HG03520 (cell line): ENCODE data around the gene LAMC3.

ENCODE experiments used
- ATAC-seq: cut with Tn5 transposase; IDR thresholded peaks from one replicate; pipeline ENCODE4 v1.9.1; 2021; ENCODE audit warnings: mild to moderate bottlenecking, moderate library complexity; ENCODE audit not compliant: unreplicated experiment

Gene LAMC3

DNA sequence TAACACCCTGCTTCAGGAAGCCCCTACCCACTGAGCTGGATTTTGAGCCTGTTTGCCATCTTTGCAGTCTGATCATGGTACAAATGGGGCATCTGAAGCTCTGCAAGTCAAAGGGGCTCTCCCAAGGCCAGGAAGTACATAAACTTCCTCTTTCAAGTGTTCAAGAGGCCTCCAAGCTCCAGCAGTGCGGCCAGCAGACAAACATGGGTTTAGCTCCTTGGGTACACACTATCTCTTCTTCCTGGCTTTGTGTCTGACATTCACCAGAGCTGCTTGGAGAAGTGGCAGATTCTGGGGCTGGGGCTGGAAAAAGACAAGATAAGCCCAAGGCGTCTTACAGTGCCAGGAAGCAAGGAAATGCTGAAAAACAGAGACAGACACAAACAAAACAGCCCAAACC lies 34.1 kb downstream of the LAMC3 start:
- ATAC-seq = no peak

DNA sequence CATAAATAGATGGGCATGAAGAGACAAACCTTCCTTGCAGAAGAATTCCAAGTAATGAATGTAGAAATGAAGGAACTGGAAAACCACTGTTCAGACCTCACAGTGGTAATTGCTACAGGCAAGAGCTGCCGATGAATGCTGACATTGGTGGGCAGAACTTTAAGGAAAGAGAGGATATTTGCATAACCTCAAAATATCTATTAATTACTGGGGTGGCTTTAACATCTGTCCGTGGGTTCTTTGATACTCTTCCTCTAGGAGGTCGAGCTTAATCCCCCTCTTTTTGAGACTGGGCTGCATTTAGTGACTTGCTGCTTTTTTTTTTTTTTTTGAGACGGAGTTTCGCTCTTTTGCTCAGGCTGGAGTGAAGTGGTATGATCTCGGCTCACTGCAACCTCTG lies 34.7 kb downstream of the LAMC3 start:
- no peak for ATAC-seq

DNA sequence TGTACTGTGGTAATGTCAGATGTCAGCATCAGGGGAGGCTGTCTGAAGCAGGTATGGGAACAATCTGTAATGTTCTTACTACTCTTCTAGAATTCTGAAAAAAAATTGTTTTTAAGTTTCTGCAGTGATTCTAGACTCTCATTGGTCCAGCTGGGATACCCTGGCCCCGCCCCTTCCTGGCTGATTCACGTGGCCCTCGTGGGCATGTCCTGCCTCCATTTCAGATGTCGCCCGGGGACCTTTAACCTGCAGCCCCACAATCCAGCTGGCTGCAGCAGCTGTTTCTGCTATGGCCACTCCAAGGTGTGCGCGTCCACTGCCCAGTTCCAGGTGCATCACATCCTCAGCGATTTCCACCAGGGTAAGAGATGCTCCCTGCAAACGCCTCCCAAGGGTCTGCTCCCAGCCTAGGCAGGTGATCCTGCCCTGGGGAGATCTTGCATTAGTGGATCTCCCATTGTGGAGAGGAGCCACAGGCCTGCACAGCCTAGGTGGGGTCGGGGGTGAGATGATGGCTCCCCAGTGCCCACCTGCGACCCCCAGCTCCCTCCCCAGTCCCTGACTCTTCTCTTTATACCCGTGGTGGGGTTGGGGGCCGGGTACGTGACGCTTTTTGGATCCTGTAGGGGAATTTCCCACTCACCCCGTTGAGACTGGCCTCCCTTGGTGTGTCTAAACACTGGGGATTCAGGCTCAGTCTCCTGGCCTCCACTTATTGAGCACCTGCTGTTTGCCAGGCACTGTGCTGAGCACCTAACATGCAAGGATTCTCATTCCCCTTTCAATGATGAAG lies 36.5 kb downstream of the LAMC3 start:
- ATAC-seq = no peak

DNA sequence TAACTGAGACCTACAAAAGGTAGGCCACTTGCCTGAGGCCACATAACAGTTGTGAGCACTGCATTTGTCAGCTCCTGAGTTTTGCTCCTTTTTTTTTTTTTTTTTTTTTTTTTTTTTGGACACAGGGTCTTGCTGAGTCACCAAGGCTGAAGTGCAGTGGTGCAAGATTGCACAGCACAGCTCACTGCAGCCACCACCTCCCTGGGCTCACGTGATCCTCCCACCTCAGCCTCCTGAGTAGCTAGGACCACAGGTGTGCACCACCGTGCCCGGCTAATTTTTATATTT lies 37.1 kb downstream of the LAMC3 start:
- ATAC-seq = no peak

DNA sequence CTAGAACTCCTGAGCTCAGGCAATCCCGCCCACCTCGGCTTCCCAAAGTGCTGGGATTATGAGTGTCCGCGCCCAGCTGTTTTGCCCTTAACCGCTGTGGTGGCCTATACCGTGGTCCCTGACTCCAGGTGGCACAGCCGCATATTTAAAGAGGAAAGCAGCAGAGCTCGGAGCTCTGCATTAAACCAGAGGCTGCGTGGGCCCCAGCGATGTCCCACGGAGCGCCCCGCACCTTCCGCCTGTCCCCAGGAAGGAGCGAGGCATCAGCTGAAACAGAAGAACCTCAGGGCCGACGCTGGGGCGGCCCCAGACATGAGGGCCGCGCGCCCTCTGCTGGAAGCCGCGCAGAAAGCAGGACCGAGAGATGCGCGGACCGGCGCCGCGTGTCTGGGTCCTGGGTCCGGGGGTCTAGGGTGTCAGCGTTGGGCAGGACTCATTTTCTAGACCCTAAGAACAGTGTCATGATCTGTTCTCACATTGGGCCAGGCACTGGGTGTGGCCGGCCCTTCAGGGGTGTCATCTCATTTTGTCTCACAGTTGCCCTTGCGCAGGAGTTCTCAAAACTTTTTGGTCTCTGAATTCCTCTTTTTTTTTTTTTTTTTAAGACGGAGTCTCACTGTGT lies 37.7 kb downstream of the LAMC3 start:
- ATAC-seq = no peak

DNA sequence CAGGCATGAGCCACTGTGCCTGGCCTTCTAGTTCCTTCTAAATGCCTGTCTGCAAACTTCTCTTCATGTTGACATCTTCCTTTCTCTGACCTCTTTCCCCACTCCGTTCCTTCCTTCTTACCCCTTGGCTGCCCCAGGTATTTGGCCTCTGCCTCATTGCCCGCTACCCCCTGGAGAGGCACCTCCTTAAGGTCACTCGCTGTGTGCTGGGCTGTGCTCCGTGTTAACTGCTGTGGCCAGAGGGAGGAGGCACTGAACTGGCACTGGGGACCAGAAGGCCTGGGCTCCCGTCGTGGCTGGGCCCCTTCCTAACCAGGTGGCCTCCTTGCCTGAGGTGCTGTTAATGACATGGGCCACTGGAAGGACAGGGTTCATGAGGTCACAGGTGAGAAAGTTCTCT lies 39.4 kb downstream of the LAMC3 start:
- no peak for ATAC-seq

DNA sequence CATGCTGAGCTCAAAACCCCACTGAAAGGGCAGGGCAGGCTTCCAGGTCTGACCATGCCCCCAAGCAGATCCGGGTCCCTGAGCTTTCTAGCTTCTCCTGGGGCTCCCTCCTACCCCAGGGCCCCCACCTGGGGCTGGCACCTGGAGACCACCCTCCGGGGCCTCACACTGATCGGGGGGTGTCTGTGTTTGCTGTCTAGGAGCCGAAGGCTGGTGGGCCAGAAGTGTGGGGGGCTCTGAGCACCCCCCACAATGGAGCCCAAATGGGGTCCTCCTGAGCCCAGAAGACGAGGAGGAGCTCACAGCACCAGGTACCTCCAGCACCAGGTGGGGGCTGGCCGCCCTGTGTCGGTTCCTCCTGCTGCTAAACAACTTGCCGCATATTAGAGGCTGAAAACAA lies 39.8 kb downstream of the LAMC3 start:
- ATAC-seq = no peak

DNA sequence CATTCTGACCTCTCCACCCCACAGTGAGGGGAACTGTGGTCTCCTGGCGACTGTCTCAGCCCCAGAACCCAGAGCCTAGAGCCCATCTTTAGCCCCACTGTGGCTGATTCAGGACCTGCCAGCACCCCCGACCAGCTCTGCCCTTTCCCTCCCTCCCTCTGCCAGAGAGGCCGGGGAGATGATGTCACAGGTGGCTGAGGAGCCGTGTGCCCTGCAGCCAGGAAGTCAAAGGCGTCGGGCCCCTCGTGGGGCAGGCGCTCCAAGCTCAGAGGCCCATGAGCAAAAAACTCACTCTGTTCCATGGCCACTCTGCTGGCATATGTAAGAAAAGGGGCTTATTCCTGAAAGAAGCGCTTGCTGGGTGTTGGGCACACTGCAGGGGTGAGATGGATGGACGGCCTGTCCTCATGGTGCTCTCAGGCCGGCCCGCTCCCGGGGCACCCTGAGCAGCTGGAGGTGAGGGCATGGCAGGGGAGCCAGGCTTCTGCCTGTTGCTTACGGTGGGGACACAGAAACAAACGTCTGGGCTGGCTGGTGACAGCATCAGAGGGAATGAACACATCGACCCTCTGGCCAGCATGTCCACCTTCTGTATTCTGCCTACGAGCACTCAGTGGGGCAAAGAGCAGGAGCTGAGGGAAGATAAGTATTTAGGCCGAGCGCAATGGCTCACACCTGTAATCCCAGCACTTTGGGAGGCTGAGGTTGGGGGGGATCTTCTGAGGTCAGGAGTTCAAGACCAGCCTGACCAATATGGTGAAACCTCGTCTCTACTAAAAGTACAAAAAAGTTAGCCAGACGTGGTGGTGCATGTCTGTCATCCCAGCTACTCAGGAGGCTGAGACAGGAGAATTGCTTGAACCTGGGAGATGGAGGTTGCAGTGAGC lies 41.1 kb downstream of the LAMC3 start:
- no peak for ATAC-seq

DNA sequence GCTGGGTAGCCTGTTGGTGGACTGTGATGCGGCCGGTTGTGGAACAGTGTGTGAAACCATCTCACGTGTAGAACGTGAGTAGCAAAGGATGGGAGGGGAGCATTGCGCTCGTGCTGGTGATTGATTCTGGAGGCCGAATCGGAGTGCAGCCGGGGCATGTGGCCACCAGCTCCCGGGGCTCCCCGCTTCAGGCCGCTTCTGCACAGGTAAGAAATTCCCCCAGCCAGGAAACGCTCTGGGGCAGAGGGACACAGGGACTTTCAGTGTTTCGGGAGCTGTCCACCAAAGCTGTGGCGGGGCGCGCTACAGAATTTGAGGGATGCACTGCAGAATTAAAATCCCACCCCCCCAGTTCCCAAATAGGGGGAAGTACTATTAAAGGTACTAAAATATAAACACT lies 41.9 kb downstream of the LAMC3 start:
- ATAC-seq = no peak

DNA sequence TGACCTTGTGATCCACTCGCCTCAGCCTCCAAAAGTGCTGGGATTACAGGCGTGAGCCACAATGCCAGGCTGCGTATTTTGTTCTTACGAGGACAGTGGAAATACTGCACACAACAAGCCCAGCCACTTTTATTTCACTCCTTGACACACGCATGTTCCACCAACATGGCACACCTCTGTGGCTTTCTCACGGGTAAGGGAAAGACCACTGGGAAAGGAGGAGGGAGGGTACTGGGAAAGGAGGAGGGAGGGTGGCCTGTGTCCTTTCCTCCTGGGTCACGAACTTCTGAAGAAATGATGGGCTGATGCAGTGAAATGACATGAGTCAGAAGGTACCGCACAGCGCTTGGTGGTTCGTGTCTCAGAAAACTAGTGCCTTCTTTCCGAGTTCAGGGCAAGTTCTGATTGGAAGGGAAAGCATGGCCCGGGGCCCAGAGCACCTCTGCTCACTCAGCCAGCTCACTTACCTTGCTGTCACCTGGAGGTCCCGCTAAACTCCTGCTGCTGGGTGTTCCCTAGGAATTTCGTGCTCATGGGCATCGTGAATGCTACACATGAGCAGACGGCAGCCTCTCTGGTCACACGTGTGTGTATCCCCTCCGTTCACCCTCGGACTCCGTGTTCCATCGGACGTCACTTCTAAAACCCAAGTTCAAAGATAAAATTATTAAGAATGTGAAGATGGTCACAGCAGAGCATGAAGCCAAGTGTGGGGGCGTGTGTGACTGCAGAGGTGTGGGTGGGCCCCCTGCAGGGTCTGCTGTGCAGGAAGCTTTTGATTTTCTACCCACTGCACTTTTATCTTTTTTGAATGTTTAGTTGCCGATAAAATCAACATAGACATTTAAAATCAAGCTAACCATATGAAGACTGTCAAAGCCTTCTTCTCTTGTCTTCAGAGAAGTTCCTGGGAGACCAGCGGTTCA lies 42.9 kb downstream of the LAMC3 start:
- no peak for ATAC-seq

DNA sequence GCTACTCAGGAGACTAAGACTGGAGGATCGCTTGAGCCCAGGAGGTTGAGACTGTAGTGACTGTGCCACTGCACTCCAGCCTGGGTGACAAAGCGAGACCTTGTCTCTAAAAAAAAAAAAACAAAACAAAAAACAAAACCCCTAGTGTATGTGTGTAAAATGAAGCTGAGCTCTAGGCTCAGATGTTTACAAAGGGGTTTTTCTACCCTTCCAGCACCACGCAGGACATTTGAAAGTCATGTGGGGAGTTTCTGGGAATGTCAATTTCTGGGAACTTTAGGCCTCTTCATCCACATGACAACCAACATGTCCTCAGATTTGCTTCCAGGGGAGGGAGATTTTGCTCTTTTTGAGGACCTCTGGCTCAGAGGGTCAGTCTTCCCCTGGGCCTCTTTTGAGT lies 44.9 kb downstream of the LAMC3 start:
- ATAC-seq = no peak

DNA sequence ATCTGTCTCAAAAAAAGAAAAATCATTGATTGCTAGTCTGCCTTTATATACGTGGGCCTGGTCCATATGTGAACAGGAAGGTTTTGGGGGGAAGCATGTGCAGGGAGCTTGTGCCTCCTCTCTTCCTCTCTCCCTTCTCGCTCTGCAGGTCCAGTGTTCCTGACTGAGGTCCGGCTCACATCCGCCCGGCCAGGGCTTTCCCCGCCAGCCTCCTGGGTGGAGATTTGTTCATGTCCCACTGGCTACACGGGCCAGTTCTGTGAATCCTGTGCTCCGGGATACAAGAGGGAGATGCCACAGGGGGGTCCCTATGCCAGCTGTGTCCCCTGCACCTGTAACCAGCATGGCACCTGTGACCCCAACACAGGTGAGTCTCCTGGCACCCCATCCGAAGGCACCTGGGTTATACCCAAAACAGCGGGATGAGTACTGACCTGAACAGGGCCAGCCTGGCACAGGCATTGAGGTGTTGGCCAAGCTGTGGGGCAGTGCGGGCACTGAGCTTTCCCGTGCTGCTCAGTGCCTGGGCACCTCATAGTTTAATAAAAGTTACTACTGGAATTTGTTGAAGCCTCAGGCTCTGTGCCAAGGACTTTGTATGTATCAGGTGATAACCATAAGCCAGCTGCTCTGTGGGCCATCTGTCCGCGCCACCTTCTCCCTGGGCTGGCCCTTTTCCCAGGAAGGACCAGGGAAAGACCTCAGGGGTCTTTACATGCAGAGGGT lies 48.0 kb downstream of the LAMC3 start:
- ATAC-seq = no peak

DNA sequence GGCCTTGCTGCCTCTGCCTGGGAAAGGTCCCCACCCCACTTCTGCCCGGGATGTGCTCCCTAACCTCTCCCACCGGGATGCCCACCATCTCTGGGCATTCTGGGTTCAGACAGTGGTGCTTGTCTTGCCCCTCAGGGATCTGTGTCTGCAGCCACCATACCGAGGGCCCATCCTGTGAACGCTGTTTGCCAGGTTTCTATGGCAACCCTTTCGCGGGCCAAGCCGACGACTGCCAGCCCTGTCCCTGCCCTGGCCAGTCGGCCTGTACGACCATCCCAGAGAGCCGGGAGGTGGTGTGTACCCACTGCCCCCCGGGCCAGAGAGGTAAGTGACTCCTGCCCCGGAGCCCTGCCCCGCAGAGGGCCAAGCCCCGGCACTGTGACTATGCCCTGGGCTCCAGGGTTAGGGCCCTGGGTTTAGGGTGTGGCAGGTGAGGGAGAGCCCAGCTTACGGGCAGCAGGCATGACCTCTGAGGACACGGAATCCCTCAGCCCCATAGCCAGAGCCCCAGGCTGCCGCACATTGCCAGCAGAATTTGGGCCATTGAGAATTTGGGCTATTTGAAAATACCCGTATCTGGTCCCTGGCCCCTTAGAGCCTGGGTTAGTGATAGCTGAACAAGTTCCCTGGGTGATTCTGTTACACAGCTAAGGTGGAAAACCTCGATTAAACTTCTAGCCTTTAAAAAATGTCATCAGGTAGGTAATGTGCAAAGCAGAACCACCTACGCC lies 52.1 kb downstream of the LAMC3 start:
- no peak for ATAC-seq

DNA sequence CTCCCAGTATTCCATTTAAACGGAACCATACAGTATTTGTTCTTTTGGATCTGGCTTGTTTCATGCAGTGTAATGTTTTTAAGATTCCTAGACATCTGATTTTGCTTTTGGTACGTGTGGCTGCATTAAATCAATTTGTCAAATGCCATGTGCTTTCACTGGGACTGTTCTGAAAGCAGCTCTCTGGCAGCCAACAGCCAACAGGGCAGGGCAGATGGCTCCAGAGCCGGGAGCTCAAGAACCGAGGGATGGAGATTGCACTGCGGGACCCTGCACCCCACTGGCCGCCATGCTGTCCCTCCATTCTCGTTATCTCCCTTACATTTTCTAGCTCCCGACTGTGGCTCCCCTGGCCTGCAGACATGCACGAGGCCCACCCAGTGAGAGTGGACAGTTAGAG lies 54.0 kb downstream of the LAMC3 start:
- ATAC-seq = no peak

DNA sequence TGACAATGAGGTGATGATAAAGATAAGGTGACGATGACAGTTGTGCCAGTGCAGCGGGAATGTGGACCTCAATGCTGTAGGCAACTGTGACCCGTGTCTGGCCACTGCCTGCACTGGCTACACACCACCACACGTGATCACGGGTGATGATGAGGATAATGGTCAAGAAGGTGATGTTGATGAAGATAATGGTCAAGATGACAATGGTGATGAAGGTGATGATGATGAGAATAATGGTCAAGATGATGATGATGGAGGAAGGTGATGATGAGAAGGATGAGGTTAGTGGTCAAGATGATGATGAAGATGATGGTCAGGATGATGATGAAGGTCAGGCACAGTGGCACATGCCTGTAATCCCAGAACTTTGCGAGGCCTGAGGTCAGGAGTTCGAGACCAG lies 56.6 kb downstream of the LAMC3 start:
- ATAC-seq = no peak

DNA sequence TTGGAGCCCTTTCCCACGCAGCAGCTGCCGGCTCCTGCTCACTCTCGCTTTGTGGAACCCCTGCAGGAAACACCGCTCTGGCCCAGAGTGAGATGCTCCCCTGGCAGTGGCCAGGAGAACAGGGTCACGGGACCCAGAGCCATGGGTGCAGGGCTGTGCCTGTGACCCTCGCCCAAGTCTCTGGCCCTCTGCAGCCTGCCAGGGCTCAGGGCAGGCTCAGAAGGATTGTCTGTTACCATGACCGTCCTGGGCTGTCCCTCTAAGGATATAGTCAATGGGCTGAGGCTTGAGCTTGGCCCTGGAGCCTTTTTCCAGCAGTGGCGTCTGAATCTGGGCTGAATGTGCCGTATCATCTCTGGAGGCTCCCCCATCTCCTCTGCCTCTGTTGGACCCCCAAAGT lies 58.7 kb downstream of the LAMC3 start:
- ATAC-seq = no peak

DNA sequence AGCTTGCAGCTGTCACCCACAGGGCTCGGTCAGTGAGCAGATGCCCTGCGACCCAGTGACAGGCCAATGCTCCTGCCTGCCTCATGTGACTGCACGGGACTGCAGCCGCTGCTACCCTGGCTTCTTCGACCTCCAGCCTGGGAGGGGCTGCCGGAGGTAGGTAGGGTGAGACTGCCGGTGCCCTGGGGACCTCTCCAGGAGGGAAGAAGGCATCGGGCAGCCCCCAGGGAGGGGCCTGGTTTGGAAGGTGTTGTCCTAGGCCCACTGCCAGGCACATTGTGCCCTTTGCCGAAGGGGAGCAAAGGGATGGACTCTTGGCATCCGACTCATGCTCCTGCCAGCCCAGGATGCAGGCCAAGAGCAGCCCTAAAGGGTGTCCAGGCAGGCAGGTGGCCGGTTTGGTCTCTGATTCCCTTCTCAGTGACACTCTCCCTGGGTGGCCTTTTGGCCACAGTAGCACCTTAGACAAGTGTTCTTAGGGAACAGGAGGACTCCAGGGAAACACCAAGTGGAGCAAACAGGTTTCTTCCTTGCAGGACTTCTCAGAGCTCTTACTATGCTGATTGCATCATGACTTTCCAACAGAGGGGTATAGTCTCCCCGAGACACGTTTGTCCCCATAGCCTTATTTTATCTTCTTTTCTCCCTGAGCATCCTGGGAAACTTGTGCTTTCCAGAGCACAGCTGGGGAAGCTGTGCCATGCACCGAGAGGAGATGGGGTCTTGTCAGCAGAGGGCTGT lies 59.3 kb downstream of the LAMC3 start:
- no peak for ATAC-seq

DNA sequence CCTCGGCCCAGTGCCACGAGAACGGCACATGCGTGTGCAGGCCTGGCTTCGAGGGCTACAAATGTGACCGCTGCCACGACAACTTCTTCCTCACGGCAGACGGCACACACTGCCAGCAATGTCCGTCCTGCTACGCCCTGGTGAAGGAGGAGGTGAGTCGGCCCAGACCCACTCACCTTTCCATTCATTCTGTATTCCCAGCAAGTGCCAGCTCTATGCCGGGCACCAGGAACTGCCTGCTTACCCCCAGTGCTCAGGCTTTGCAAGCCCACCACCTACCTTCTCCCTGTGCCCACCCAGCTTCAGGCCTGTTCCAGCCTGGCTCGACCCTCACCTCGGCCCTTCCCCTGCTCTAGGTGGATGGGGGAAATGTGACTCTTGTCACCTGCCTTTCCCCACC lies 60.7 kb downstream of the LAMC3 start:
- ATAC-seq = no peak
